GM19023 (cell line): ENCODE measurements around the gene NIPAL3.

ENCODE experiments used
- ATAC-seq: cut with Tn5 transposase; IDR thresholded peaks from one replicate; pipeline ENCODE4 v1.9.1; 2021; ENCODE audit warnings: mild to moderate bottlenecking, moderate library complexity; ENCODE audit not compliant: unreplicated experiment

The NIPAL3 gene

DNA sequence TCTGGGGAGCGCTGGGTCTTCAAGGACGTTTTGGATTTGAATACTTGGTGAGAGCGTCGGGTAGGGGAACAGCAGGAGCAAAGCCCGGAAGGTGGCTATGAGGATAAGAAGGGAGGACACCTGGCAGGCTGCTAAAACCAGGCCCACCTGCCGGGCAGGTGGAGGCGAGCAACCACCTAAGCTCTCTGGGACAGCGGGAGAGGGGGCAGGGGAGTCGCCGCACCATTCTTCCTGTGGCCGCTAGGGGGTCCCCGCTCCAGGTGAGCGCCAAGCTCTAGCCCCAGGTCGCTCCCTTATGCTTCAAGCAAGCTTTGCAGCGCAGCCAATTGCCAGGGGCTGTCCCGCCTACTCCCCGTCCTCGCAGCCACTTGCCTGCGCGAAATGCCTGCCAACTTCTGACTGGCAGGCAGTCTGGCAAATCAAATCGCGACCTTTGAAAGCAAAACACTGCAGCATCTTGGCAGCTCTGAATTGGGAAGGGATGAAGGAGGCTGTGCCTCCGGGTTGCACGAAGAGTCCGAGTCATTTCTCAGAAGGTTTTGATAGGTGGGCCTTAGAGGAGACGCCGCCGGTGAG lies at the start of gene NIPAL3:
Gene NIPAL3 (plus strand): TSS at position 469 of the 576 bp plus-strand sequence. CDS start 3,746 bp downstream, outside the sequence.
- ATAC-seq, result peak; percentile 95

DNA sequence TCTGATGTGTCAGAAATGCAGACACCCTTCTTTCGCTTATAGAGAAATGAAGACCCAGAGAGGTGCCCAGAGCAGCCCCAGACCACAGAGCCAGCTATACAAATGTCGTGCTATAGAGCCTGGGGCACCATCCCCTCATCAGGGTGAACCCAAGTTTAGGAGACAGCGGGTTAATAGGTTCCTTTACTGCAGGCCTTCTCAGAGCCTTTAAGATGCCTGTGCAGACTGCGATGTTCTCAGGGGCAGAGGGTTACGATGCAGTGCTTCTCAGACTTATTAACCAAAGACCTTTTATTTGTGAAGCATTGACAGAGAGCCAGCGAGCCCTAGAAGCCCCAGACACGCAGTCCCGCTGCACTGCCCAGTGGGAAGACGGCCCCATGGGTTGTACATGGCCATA lies 48.9 kb upstream of the NIPAL3 start:
- no peak for ATAC-seq

DNA sequence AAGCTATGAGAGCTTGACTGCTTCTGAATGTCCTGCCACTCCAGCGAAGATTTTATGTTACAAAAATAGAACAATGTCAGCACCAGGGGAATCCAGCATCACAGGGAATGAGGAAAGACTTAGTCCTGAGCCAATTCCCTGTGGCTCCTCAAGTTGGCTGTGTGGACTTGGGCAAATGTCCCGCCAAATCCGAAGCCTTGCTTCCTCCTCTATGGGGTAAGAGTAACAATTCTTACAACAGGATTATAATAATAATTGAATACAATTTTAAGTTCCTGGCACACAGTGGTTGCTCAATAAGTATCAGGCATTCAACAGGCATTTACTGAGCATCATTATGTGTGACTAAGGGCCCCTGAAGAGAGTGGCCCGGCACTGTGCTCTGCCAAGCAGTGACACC lies 46.4 kb upstream of the NIPAL3 start:
- ATAC-seq, result no peak

DNA sequence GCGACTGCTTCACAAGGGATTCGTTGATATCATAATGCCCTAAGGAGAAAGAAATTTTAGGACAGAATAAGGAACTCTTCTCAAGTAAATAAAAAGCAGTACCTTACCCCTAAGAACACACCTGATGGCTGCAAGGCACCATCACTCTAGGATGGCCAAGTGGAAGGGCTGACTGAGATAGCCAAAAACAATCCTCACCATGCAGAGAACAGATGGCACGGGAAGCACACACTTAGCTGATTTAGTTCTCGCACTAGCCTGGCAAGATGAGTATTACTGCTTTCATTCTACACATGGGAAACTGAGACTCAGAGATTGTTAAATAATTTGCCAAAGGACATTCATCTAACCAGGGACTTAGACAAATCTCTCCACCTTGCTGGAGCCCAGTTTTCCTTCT lies 45.8 kb upstream of the NIPAL3 start:
- no peak for ATAC-seq

DNA sequence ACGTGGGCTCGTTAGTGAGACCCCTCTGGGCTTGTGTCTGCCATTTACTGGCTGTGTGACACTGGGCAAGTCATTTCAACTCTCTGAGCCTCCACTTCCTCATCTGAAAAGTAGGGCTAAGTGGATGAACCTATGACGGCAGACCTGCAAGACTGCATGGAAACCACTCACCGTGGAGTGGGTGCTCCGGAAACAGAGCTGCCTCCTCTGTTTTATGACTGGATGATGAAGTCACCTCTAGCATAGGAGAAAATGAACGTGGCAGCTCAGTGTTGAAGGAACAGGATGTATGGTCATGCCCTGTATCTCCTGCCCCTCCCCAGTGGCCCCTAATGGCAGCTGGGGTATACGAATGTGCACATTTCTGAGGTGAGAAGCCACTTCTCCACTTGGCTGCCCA lies 42.6 kb upstream of the NIPAL3 start:
- ATAC-seq, result no peak

DNA sequence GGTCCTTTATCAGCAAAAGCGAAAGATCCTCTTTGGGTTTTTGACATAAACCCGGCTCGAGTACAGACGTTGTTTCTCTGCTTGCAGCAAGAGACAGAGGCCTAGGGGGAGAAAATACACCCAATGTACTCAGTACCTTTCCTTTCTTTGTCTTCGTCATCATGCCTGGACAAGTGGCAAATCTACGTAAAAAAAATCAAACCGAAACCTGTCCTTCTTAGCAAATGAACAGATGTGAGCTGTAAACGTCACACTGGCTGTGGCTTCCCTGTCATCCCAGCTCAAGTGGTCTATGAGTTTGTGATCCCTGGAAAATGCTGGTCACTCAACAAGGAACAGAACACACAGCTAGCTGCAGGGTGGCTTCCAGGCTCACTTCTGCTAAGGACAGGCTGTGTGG lies 41.9 kb upstream of the NIPAL3 start:
- no peak for ATAC-seq

DNA sequence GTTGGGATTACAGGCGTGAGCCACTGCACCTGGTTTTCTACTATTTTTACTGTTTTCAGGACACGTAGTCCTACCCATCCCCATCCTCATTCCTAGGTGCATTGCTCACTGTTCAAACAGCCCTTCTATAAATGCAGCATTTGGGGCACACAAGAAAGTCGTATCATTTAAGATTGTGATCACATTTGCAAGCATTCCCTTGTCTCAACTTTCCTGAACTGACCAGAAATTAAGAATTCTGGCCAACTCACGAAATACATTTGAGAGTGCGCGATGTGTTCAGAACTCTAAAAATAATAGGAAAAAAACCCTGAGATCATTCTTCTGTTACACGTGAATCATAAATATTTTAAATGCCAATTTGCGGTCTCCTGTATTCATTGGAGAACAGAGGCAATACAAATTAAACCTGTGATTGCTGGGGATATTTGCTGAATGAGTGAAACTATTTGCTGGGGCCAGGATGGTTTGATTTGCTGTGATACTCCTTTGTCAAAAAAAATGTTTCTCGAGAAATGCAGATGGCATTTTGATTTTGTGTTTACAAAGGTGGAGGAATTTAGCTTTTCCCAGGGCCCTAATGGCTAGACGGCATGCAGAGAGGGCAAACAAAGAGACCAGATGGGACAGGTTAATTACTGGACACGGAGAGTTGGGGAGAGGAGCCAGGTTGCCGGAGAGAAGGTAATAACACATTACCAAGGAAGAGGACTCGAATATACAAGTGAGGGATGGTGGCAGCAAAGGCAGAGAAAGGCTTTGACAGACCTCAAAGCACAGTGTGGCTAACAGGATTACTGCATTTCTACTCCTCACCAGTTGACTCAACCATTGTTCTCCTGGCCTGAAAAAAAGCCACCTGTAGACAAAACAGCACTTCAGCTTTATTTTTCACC lies 40.5 kb upstream of the NIPAL3 start:
- ATAC-seq, result no peak

DNA sequence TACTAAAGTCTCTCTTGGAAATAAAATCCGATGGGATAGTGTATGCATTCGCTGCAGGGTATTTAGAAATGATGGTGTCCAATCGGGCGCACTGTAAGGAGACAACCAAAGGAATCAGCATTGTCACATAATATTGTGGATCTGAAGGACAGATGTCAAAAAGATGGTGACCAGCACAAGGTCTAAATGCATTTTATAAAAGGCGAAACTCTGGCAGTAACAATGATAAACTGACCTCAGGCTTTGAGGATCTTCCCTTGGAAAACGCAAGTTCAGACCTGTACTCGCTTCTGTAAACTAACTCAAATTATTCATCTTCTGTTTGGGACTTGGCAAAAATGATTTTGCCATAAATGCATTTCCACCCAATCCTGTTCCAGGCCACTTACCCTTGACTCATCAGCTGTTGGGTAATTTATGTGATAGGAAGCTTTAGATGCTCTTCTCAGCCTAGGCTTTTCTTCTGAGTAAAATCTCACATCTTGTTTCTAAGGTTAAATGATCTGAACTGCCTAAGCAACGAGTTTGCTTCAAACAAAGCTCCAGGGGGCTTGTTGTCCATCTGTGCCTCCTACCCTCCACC lies 35.8 kb upstream of the NIPAL3 start:
- ATAC-seq, result no peak

DNA sequence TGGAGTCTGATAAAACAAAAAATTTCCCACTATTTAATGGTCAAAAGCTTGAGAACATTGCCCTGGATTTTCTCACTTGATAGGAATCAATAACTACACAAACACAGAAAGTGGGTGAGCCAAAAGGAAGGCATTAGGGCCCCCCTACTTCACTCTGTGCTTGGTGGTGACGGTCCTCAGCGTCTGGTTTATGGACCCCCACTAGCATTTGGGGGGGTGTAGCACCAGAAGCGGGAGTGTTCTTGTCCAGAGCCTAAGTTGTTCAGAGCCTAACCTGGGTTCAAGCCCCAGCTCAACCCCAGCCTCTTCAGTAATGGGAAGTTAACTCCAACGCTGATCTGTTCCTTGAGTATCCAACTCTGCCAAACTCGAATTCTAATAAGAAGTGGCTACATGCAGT lies 35.1 kb upstream of the NIPAL3 start:
- no peak for ATAC-seq

DNA sequence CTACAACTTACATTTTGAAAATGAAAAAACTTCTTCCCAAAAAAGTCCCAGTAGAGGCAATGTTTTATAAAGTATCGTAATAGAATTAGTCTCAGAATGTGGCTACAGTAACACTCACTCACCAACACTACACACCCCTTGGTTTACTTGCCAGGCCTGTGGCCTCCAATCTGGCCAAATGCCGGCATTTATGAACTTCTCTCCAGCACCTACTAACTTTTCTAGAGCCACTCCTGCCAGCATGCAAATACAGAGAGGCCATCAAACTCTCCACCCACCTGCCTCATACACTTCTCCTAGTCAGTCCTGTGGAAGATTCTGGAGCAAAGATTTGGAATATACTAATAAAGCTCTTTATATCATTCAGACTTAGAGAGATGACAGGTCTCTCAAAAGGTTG lies 34.3 kb upstream of the NIPAL3 start:
- ATAC-seq, result no peak

DNA sequence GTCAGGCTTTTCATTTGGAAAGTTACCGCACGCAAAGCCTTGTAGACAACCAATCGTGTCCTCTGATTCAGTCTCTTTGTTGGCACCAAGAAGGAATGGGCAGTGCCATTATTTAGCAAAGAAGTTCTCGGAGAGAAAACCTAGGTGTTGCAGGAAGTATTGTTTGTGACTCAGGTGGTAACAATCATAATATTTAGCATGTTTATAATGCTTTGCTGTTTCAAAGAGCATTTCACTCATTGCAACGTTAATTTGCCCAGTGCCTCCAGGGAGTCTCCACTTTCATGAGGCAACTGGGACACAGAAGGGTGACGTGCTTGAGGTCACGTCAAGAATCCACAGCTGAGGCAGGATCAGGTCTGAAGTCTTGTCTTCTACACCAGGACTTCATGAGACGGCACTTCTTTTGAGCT lies 33.4 kb upstream of the NIPAL3 start:
- no peak for ATAC-seq

DNA sequence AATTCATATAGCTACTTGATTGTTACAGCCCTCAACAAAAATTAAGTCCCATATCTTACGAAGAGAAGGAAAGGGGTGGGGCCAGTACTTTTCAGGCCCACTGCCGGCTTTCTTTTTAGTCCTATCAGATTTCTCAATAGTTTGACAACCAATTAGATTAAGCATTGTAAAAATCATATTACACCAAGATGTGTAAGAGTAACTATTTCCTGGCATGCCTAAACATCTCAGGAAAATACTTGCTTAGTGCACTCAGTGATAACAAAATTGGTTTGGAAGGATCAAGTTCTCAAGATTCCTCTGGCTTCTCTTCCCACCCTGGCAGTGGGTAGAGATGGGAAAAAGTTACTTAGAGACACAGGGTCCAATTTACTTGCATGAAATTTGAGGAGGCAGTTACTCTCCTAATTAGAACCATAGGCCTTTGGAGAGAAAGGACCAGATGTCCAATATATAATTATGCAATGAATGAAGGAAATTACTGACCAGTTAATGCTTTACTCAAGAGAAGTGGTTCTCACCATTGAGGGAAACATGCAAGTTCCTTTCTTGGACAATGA lies 32.1 kb upstream of the NIPAL3 start:
- no peak for ATAC-seq

DNA sequence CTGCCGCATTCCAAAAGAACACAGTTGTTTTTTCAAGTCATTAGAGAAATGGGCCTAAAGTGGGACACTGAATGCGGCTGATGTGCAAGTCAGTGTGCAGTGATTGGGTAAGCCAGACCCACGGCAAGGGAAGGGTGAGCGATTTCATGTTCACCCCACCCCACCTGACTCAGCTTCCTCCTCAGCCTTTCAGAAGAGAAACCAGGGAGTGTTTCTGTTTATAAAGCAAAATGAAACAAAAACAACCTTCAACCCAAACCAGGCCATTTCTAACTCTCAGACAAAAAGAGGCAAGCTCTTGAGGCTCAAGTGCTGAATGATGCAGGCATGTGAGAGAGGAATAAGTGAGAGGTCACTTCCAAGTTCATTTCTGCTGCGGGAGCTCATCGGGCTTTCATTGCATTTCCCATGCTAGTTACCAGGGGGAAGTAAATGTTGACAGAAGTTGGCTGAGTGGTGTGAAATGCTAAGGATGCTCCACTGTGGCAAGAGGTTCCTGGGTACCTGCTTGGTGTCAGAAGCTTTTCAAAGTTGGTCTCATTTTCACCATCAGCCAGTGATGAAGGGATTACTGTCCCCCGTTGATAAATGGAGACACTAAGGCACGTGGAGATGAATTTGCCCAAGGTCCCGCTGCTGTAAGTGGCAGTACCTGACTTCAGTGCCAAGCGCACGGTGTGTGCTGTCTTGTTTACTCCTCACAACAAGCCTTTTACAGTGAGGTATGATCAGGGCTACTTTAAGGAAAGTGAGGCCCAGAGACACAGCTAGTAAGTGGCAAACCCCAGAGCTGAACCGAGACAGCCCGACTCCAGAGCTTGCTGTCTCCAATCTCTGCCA lies 31.1 kb upstream of the NIPAL3 start:
- ATAC-seq, result peak; percentile 66

DNA sequence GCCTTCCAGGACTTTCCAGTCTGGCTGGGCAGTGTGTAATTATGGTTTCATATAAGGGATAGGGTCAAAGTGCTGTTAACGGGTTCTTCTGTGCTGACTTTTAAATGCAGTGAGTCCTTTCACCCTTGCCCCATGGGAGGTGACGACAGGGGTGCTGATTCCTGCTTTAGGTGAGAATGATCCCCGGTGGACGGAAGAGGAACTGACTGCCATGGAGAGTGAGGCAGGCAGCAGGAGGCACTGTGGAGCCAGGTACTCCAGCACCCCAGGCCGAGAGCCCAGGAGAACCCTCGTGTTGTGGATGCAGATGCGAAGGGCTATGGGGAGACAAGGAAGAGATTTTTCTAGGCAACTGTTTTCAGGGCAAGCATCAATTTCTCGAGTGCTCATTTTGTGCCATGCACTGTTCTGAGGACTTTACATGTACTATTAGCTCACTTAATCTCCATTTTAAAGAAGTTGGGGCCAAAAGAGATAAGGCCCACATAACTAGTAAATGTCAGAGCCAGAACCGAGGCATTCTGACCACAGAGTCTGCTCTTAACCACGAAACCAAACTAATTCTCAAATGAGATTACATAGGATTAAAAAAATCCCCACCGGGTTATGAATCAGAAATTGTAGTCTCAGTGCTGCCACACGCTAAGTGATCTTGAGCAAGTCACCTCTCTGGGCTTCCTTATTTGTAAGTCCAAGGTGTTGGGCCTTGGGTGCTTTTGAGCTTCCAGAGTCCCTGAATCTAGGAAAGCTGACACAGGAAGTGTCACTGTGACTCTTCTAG lies 30.3 kb upstream of the NIPAL3 start:
- no peak for ATAC-seq

DNA sequence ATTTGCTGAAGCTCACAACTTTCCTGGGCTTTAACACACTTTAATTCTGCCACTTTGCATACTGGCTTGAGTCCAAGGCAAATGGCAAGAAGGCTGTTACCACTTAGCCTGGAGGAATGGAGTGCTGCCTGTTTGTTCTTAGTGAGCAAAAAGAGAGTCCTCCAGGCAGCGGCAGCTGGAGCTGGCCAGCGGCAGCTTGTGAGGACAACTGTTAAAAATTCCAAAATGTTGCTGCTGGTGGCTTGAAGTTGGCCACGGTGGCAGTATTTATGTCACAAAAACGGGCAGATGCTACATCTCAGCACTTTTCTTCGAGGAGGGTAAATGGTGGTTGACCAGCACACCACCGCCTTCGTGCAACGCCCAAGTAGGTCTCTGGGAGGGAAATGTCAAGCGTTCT lies 29.4 kb upstream of the NIPAL3 start:
- ATAC-seq, result no peak

DNA sequence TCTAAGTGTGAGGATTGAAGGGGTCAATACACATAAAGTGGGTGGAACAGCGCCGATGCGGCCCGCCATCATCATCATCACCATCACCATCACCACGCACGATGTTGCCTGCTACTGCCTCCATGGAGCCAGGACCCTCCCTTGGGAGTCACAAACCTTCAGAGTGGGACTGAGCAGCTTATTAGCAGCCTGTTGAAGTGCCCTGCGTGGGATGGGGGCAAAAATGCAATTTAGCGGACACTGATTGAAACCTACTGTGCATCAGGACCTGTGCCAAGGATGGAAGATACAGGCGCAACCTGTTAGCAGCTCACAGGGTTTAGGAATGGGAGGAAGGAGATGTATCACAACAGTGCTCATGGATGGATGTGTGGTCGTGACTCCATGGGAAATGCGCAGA lies 28.7 kb upstream of the NIPAL3 start:
- ATAC-seq, result no peak

DNA sequence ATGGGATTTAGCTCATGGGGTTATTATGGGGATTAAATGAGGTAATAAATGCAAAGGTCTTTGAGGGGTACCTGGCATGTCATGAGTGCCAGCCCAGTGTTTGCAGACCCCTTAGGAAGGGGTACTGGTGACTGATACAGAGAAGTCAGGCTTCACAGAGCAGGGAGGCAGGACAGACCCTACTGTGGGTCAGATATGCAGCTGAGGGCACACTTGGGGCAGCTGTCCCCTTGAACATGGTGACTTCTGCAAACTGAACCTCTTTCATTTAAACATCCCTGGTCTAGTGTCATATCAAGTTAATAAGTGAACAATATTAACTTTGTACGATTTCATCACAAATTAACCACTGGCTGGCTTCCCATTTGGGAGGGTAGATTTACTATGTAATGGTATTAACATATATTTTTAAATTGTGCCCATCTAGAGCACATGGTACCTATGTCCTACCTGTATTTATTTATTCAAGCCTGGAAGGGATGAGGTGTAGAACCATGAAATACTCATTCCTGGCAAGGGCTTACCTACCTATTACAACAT lies 27.9 kb upstream of the NIPAL3 start:
- ATAC-seq, result no peak

DNA sequence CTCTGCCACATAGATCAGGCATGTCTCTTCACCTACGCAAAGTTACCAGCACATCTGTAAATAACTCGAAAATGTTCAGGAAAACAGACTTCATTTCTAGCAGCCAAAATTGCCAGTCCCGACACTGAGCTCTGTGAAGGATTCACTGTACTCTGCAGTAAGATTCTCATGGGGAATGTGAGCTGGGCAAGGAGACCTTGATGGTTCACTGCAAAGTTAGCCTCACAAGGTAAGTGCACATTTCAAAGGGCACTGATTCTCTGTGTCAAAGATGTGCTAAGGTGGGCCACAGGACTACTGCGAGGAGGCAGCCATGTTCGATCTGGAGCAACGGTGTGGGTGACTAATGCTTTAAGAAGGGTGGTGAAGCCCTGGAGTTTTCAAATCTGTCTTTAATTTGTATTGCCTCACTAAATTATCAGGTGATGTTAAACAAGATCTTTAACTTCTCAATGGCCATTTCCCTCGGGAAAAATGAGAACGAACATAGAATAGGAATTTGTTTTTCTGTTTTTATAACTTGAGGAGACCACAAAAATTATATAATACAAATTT lies 27.2 kb upstream of the NIPAL3 start:
- ATAC-seq, result no peak

DNA sequence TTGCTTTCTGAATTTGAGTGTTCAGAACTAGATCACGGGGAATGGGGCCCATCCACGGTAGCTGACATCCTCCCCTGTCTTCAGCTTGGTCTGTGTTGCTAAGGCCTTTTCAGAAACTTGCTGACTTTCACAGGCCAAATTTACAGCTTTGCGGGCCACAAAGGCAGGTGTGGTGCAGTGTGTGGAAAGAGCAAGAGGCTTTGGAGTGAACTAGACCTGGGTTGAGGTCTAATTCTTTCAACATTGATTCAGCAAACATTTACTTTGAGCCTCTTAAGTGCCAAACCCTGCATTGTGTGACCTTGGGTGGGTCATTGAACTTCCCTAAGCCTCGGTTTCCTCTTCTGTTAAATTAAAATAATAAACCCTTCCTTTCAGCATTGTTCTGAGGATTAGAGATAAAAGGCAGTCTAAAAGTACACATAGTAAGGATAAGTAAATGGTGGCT lies 26.3 kb upstream of the NIPAL3 start:
- no peak for ATAC-seq
